B cell (primary cell): ENCODE results near the gene TRAPPC12. TPM values are rescaled to one million over a fixed set of nuclear protein-coding genes. Genes with fewer than 3 reads are reported as not detected.

Source experiments
- ATAC-seq: fragments of 200-7000 bp; cut with Tn5 transposase; one replicate; pipeline ENCODE4 v1.10.0; 2021; ENCODE audit warnings: low read depth, mild to moderate bottlenecking, moderate number of reproducible peaks, moderate library complexity
- CTCF ChIA-PET: fragments of 350-600 bp; sonication (Branson Sonifier 250); formaldehyde crosslinking; loops from one replicate; lab custom pipeline; 2021; ENCODE audit warnings: antibody characterized with exemption, inconsistent platforms; lab: Charles Lee
- POLR2A ChIA-PET: fragments of 350-600 bp; sonication (Branson Sonifier 250); formaldehyde crosslinking; loops from one replicate; lab custom pipeline; 2021; ENCODE audit warnings: antibody characterized with exemption; lab: Charles Lee
- DNase-seq: peaks from one replicate; pipeline ENCODE4 v3.0.0; 2013
- H2AFZ ChIP-seq: 2 replicates; pipeline ENCODE4 v1.6.1; 2012; ENCODE audit warnings: mild to moderate bottlenecking, low read depth, low read length; ENCODE audit not compliant: insufficient read depth, poor library complexity, severe bottlenecking
- H3K27ac ChIP-seq, 2 donors: 1 replicate in 1 of 2; 2 replicates in 1 of 2; pipeline ENCODE4 v1.5.1; 2012 to 2013; ENCODE audit warnings: low read length in 2 of 2, mild to moderate bottlenecking in 2 of 2, moderate library complexity in 1 of 2
- H3K27me3 ChIP-seq, 4 experiments: fragments of 200-600 bp in 1 of 4; sonication (generic) in 1 of 4; replicated peaks in 1 of 4; 1 replicate in 2 of 4; 2 replicates in 2 of 4; pipeline versions ENCODE4 v1.6.1 to v1.7.0; 2013 to 2016; ENCODE audit warnings: low read length in 3 of 4, mild to moderate bottlenecking in 2 of 4, mixed read lengths in 1 of 4, moderate library complexity in 1 of 4; ENCODE audit not compliant: insufficient read depth in 4 of 4, control insufficient read depth in 3 of 4; ENCODE audit errors: control extremely low read depth in 1 of 4
- H3K36me3 ChIP-seq, 2 experiments: replicated peaks in 1 of 2; 1 replicate in 1 of 2; 2 replicates in 1 of 2; pipeline versions ENCODE4 v1.6.1 to v1.7.1; 2013; ENCODE audit warnings: low read length in 1 of 2; ENCODE audit not compliant: insufficient read depth in 2 of 2, control insufficient read depth in 1 of 2; ENCODE audit errors: control extremely low read depth in 1 of 2, extremely low read depth in 1 of 2
- H3K4me1 ChIP-seq, 2 donors: fragments of 200-600 bp in 1 of 2; sonication (generic) in 1 of 2; 1 replicate in 1 of 2; 2 replicates in 1 of 2; pipeline versions ENCODE4 v1.5.1 to v1.6.1; 2013 to 2017; ENCODE audit warnings: low read length in 2 of 2; ENCODE audit not compliant: control insufficient read depth in 2 of 2, insufficient read depth in 2 of 2
- H3K4me2 ChIP-seq: replicated peaks from 2 replicates; pipeline ENCODE3; 2012; ENCODE audit warnings: mild to moderate bottlenecking, low read depth, low read length; ENCODE audit not compliant: poor library complexity, severe bottlenecking
- H3K4me3 ChIP-seq, 5 experiments: fragments of 200-600 bp in 1 of 5; sonication (generic) in 1 of 5; 1 replicate in 3 of 5; 2 replicates in 2 of 5; pipeline versions ENCODE4 v1.5.1 to v1.7.0; 2011 to 2016; ENCODE audit warnings: low read length in 4 of 5, mild to moderate bottlenecking in 4 of 5, low read depth in 2 of 5, control low read depth in 1 of 5, moderate library complexity in 1 of 5; ENCODE audit not compliant: insufficient read depth in 1 of 5; ENCODE audit errors: control extremely low read depth in 1 of 5, extremely low read depth in 1 of 5
- H3K79me2 ChIP-seq: fragments of 200-600 bp; sonication (generic); one replicate; pipeline ENCODE4 v1.6.0; 2016; ENCODE audit warnings: low read length; ENCODE audit not compliant: control insufficient read depth, insufficient read depth
- H3K9ac ChIP-seq: fragments of 200-600 bp; sonication (generic); 2 replicates; pipeline ENCODE4 v1.6.1; 2017; ENCODE audit warnings: mild to moderate bottlenecking, low read length, moderate library complexity
- H3K9me3 ChIP-seq, 3 donors: one replicate each; pipeline versions ENCODE4 v1.6.1 to v1.7.1; 2013; ENCODE audit warnings: low read length in 2 of 3; ENCODE audit not compliant: control insufficient read depth in 2 of 3, insufficient read depth in 1 of 3; ENCODE audit errors: control extremely low read depth in 1 of 3
- H4K20me1 ChIP-seq: 2 replicates; pipeline ENCODE4 v1.6.0; 2012; ENCODE audit warnings: mild to moderate bottlenecking, low read length; ENCODE audit not compliant: insufficient read depth, control insufficient read depth, poor library complexity, severe bottlenecking
- H3K27ac Mint-ChIP-seq: one replicate; pipeline ENCODE4 v1.8.0; 2021; ENCODE audit warnings: mixed read lengths
- H3K27me3 Mint-ChIP-seq: one replicate; pipeline ENCODE4 v1.8.0; 2021; ENCODE audit warnings: mixed read lengths
- H3K4me1 Mint-ChIP-seq: one replicate; pipeline ENCODE4 v1.8.0; 2021; ENCODE audit warnings: mixed read lengths
- H3K4me3 Mint-ChIP-seq: one replicate; pipeline ENCODE4 v1.8.0; 2021; ENCODE audit warnings: mixed read lengths
- H3K9me3 Mint-ChIP-seq: one replicate; pipeline ENCODE4 v1.8.0; 2022; ENCODE audit warnings: mixed read lengths; ENCODE audit not compliant: insufficient read depth
- CTCF ChIP-seq: fragments of 200-600 bp; IDR thresholded peaks from one replicate; pipeline ENCODE4 v1.8.0; 2022; ENCODE audit warnings: antibody characterized with exemption, mild to moderate bottlenecking
- EZH2 ChIP-seq: IDR thresholded peaks from 2 replicates; pipeline ENCODE4 v1.6.1; 2012; ENCODE audit warnings: borderline replicate concordance, low read depth, mild to moderate bottlenecking, moderate library complexity, low read length; ENCODE audit not compliant: insufficient read depth, poor library complexity, severe bottlenecking
- WGBS: methylation state at CpG from one replicate; pipeline ENCODE4 v1.1.5; 2013; ENCODE audit warnings: missing lambda C conversion rate; ENCODE audit not compliant: insufficient coverage; 5-methylcytosine and 5-hydroxymethylcytosine counted together
- intact Hi-C: fragments of 100-400 bp; cut with micrococcal nuclease; formaldehyde crosslinking; loops from one replicate; pipeline ENCODE4 v1.10.0; 2022
- polyA plus RNA-seq: library from polyadenylated mRNA; depleted of rRNA; stranded (reverse); fragments of >200 nt; gene quantifications from 2 replicates; pipeline ENCODE4 v1.2.3, GENCODE V29; 2012
- total RNA-seq, 2 donors: library from RNA; stranded (reverse); fragments of 120-200 nt in 1 of 2; gene quantifications; 1 replicate in 1 of 2; 2 replicates in 1 of 2; pipeline versions ENCODE4 v1.2.3 to v1.2.4, GENCODE V29; 2013 to 2022

Gene TRAPPC12
- total and polyA plus RNA-seq, 2 donors (not counting 1 experiment from before 2014, with no cell fraction given) = 80.9 to 151 TPM

GRCh38 chr2:3465844-3466481 lies 86.5 kb downstream of the TRAPPC12 start:
- no peak overlapping the region for H3K27ac Mint-ChIP-seq
- no peak for ATAC-seq
- H3K27me3 Mint-ChIP-seq = no peaks in the 10 kb centered on the region
- Histone ChIP-seq H3K27ac (no peak overlapping the region), H3K79me2 (no peaks in the 10 kb centered on the region), H2AFZ (no peak overlapping the region), H3K4me3 (no peak overlapping the region), H3K4me1 (peaks cover 6 to 11% of the 10 kb centered on the region in 2 donors), H3K27me3 (no peaks in the 10 kb centered on the region), H4K20me1 (no peaks in the 10 kb centered on the region), H3K36me3 (peaks cover 0 to 66% of the 10 kb centered on the region in 2 experiments), H3K9me3 (no peaks in the 10 kb centered on the region), H3K9ac (no peak overlapping the region), H3K4me2 (no peak overlapping the region)
- H3K9me3 Mint-ChIP-seq = no peaks in the 10 kb centered on the region
- WGBS = 93% methylated on average over 9 of the region's 13 CpGs
- no peak for DNase-seq
- intact Hi-C loops = no loop called here
- peaks cover 14% of the 10 kb centered on the region for H3K4me1 Mint-ChIP-seq
- CTCF ChIA-PET = interaction anchor here (1.2 to 1.3 kb wide), 2 partner anchors 42 to 44 kb away, joined by 3 read pairs; no protein-coding TSS in a partner anchor
- POLR2A ChIA-PET = no interaction called here
- no peak overlapping the region for H3K4me3 Mint-ChIP-seq
- TF ChIP-seq EZH2 (no peak), CTCF (no peak)

- ATAC-seq (no peak), DNase-seq (no peak)
- ChIA-PET CTCF (interaction anchor here (1.2 to 1.3 kb wide), 2 partner anchors 43 to 44 kb away, joined by 3 read pairs; no protein-coding TSS in a partner anchor), POLR2A (no interaction called here)
- TF ChIP-seq CTCF (no peak), EZH2 (no peak)
- H3K27ac Mint-ChIP-seq = no peak overlapping the region
- H3K4me1 Mint-ChIP-seq = peaks cover 12% of the 10 kb centered on the region
- no peak overlapping the region for H3K4me3 Mint-ChIP-seq
- intact Hi-C loops = no loop called here
- Histone ChIP-seq H3K4me3 (no peak overlapping the region), H4K20me1 (no peaks in the 10 kb centered on the region), H3K4me1 (peaks cover 6 to 10% of the 10 kb centered on the region in 2 donors), H2AFZ (no peak overlapping the region), H3K9ac (no peak overlapping the region), H3K27me3 (no peaks in the 10 kb centered on the region), H3K79me2 (no peaks in the 10 kb centered on the region), H3K4me2 (no peak overlapping the region), H3K36me3 (peaks cover 0 to 69% of the 10 kb centered on the region in 2 experiments), H3K27ac (no peak overlapping the region), H3K9me3 (no peaks in the 10 kb centered on the region)
- no peaks in the 10 kb centered on the region for H3K27me3 Mint-ChIP-seq
- 99% methylated on average over 9 of the region's 9 CpGs for WGBS
- no peaks in the 10 kb centered on the region for H3K9me3 Mint-ChIP-seq
Measured at GRCh38 chr2:3466482-3466863, 87.0 kb downstream of the TRAPPC12 start.
